HUES48 (cell line): Measurements from ENCODE around the gene RABIF.
"Not testable (repeated sequence)": the region's sequence is repeated elsewhere in the genome, so short reads cannot be mapped to it uniquely, and the experiment has no call there.

ENCODE experiments used
- H3K27ac ChIP-seq: one replicate; pipeline ENCODE4 v1.7.0; 2013; ENCODE audit warnings: low read depth, low read length, inconsistent platforms
- H3K27me3 ChIP-seq: 2 replicates; pipeline ENCODE4 v1.6.1; 2013; ENCODE audit warnings: mild to moderate bottlenecking, low read length; ENCODE audit not compliant: control insufficient read depth, insufficient read depth
- H3K36me3 ChIP-seq: 2 replicates; pipeline ENCODE4 v1.6.1; 2013; ENCODE audit warnings: low read length; ENCODE audit not compliant: control insufficient read depth, insufficient read depth
- H3K4me1 ChIP-seq: 2 replicates; pipeline ENCODE4 v1.6.1; 2013; ENCODE audit warnings: mild to moderate bottlenecking, low read length; ENCODE audit not compliant: control insufficient read depth, insufficient read depth
- H3K4me3 ChIP-seq: 2 replicates; pipeline ENCODE4 v1.5.1; 2013; ENCODE audit warnings: mild to moderate bottlenecking, low read depth, low read length
- H3K9ac ChIP-seq: 2 replicates; pipeline ENCODE4 v1.6.1; 2013; ENCODE audit warnings: mild to moderate bottlenecking, low read depth, low read length, moderate library complexity
- H3K9me3 ChIP-seq: 2 replicates; pipeline ENCODE4 v1.6.1; 2013; ENCODE audit warnings: low read length; ENCODE audit not compliant: control insufficient read depth, insufficient read depth

Gene RABIF

DNA sequence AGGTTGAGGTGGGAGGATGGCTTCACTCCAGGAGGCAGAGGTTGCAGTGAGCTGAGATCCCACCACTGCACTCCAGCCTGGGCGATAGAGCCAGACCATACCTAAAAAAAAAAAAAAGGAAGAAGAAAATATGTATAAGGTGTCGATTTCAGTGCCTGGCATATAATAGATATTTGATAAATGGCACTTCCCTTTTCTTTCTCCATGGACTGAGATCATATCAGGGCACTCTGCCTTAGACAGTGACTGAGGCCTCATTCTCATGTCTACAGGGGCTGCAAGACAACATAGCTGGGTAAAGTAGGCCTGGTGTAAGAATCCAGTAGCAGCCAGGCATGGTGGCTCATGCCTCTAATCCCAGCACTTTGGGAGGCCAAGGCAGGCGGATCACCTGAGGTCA is 57.0 kb downstream of the RABIF start:
- no peaks in the 10 kb centered on the region for H3K9me3 ChIP-seq
- no peaks in the 10 kb centered on the region for H3K27me3 ChIP-seq
- no peak overlapping the region for H3K4me3 ChIP-seq
- H3K27ac ChIP-seq = no peak overlapping the region
- H3K4me1 ChIP-seq = peaks cover 6% of the 10 kb centered on the region; the same call in 1 of the 2 replicates
- H3K36me3 ChIP-seq = no peaks in the 10 kb centered on the region
- H3K9ac ChIP-seq = no peak overlapping the region

DNA sequence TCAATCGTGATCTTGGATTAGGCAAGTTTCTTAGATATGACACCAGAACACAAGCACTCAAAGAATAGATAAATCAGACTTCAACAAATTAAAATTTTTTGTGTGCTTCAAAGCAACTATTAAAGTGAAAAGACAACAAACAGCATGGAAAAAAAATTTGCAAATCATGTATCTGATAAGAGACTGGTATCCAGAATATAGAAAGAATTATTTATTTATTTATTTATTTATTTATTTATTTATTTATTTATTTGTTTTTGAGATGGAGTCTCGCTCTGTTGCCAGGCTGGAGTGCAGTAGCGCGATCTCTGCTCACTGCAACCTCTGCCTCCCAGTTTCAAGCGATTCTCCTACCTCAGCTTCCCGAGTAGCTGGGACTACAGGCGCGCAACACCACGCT is 59.7 kb downstream of the RABIF start:
- not testable (repeated sequence) for H3K27me3 ChIP-seq, H3K9me3 ChIP-seq, H3K36me3 ChIP-seq, H3K27ac ChIP-seq, H3K4me1 ChIP-seq, H3K9ac ChIP-seq, H3K4me3 ChIP-seq
